ENCODE data around the gene SMC3. TPM values are rescaled to one million over a fixed set of nuclear protein-coding genes. Genes with fewer than 3 reads are reported as not detected.

Gene SMC3
- polyA plus RNA-seq, 1 of the 3 experiments (the other 2 are of a cell fraction): 10.1 TPM

DNA sequence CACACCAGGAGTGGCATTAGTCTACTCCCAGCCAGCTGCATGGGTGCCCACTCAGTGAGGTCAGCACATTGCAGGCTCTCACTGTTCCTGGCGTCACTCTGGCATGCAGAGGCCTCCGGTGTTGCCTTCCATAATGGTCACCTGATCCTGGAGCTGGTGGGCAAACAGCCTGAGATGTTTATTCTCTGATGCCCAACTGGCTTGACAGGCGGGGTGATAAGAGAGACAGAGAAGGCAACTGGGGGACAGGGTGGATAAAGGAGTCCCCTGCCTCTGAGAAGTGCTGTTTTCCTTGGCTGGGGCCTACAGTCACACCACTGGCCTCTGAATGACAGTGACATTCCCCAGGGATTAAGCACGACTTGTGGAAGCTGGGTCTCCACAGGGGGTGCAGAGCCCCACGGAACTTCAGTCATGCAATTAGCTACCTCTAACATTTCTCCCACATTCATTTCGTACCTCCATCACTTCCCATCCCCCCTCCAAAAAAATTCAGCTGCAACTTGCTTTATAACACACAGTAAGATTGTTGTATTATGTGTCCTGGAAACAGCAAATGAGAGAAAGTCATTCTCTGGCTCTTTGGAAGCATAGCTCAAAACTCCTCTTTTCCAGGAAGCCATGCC, 69.5 kb downstream of the SMC3 start:
- WGBS (ENCODE audit: low lambda C conversion rate): 41% methylated on average over 5 of the region's 6 CpGs
- TF ChIP-seq YY1 (IDR thresholded peaks at IDR 0.05; ENCODE audit: low read depth) (no peak), FOXM1 (IDR thresholded peaks at IDR 0.05; ENCODE audit: low read depth) (no peak), JUND (IDR thresholded peaks at IDR 0.05) (no peak), MXI1 (IDR thresholded peaks at IDR 0.05; ENCODE audit: low read depth, low read length) (no peak), GATA2 (CRISPR knock-in tag; IDR thresholded peaks at IDR 0.05) (peak; percentile 34; the same call in 1 of the 2 replicates), ELF1 (IDR thresholded peaks at IDR 0.05) (no peak), CHD2 (IDR thresholded peaks at IDR 0.05; ENCODE audit: low read length, partially characterized antibody) (no peak), EP300 (IDR thresholded peaks at IDR 0.05; ENCODE audit: borderline replicate concordance in 1 of 2, low read depth in 1 of 2, low read length in 1 of 2) (0 out of 4 replicates have a peak, but pooled peaks of 1 of the 2 experiments have one; percentile 10), FOXJ3 (CRISPR knock-in tag; IDR thresholded peaks at IDR 0.05) (no peak), RXRA (IDR thresholded peaks at IDR 0.05; ENCODE audit: borderline replicate concordance, low read depth) (no peak), GABPA (IDR thresholded peaks at IDR 0.05; ENCODE audit: low read depth) (no peak), SMC3 (IDR thresholded peaks at IDR 0.05; ENCODE audit: low read depth, low read length) (no peak)
- Histone ChIP-seq H3F3A (replicated peaks; ENCODE audit: insufficient read depth) (peaks cover 6% of the 10 kb centered on the region), H3K27me3 (ENCODE audit: insufficient read depth) (no peaks in the 10 kb centered on the region), H3K4me1 (ENCODE audit: control insufficient read depth in 1 of 2, insufficient read depth in 2 of 2, low read depth in 1 of 2, low read length in 1 of 2) (peaks cover 8 to 41% of the 10 kb centered on the region in 2 experiments; a peak in 3 of 4 replicates), H3K4me2 (no peak overlapping the region), H3K27ac (ENCODE audit: low read depth in 2 of 2, low read length in 1 of 2) (peak overlapping the region in 1 of 2 experiments; percentile 60; a peak in 2 of 4 replicates), H3K9ac (no peak overlapping the region), H3K9me3 (no peaks in the 10 kb centered on the region), H3K36me3 (replicated peaks in 1 of 2; ENCODE audit: control insufficient read depth in 1 of 2, insufficient read depth in 2 of 2, low read length in 1 of 2) (no peaks in the 10 kb centered on the region), H3K4me3 (ENCODE audit: low read depth in 2 of 2, low read length in 1 of 2) (no peak overlapping the region), H3K9me2 (no peaks in the 10 kb centered on the region), H4K20me1 (ENCODE audit: insufficient read depth) (no peaks in the 10 kb centered on the region), H3K79me2 (ENCODE audit: insufficient read depth) (no peaks in the 10 kb centered on the region; the same call in 1 of the 2 replicates), H2AFZ (ENCODE audit: low read depth) (no peak overlapping the region)
- ChIA-PET CTCF (interaction anchor here (0.6 to 3.2 kb wide), 5 partner anchors 21 to 36 kb away, joined by 3 to 15 read pairs (median 3); no protein-coding TSS in a partner anchor), POLR2A (interaction anchor here (1.2 kb wide), 1 partner anchor 282 kb away, joined by 3 read pairs; the partner anchor contains the start of genes BBIP1 and SHOC2)
- DNase-seq: peak; percentile 42

GRCh38 chr10:110637558-110638053, 70.1 kb downstream of the SMC3 start:
- Histone ChIP-seq H3K4me3 (ENCODE audit: low read depth in 2 of 2, low read length in 1 of 2) (no peak overlapping the region), H3F3A (replicated peaks; ENCODE audit: insufficient read depth) (peaks cover 9% of the 10 kb centered on the region), H2AFZ (ENCODE audit: low read depth) (no peak overlapping the region), H4K20me1 (ENCODE audit: insufficient read depth) (no peaks in the 10 kb centered on the region), H3K4me2 (no peak overlapping the region), H3K27ac (ENCODE audit: low read depth in 2 of 2, low read length in 1 of 2) (peak overlapping the region in 1 of 2 experiments; percentile 60; a peak in 2 of 4 replicates), H3K79me2 (ENCODE audit: insufficient read depth) (no peaks in the 10 kb centered on the region; the same call in 1 of the 2 replicates), H3K9ac (no peak overlapping the region), H3K9me2 (no peaks in the 10 kb centered on the region), H3K36me3 (replicated peaks in 1 of 2; ENCODE audit: control insufficient read depth in 1 of 2, insufficient read depth in 2 of 2, low read length in 1 of 2) (no peaks in the 10 kb centered on the region), H3K4me1 (ENCODE audit: control insufficient read depth in 1 of 2, insufficient read depth in 2 of 2, low read depth in 1 of 2, low read length in 1 of 2) (peaks cover 8 to 41% of the 10 kb centered on the region in 2 experiments; a peak in 3 of 4 replicates), H3K9me3 (no peaks in the 10 kb centered on the region), H3K27me3 (ENCODE audit: insufficient read depth) (no peaks in the 10 kb centered on the region)
- no peak for TF ChIP-seq GATA2 (CRISPR knock-in tag; IDR thresholded peaks at IDR 0.05)
- TF ChIP-seq RFX5 (IDR thresholded peaks at IDR 0.05; ENCODE audit: low read length): no peak
- TF ChIP-seq FOXJ3 (CRISPR knock-in tag; IDR thresholded peaks at IDR 0.05): no peak
- TF ChIP-seq EP300 (IDR thresholded peaks at IDR 0.05; ENCODE audit: borderline replicate concordance in 1 of 2, low read depth in 1 of 2, low read length in 1 of 2): no peak
- no peak for TF ChIP-seq CHD2 (IDR thresholded peaks at IDR 0.05; ENCODE audit: low read length, partially characterized antibody)
- TF ChIP-seq POLR2AphosphoS5 (IDR thresholded peaks at IDR 0.05; ENCODE audit: low read depth, low read length): no peak
- TF ChIP-seq TCF12 (IDR thresholded peaks at IDR 0.05): no peak
- TF ChIP-seq SIN3A (IDR thresholded peaks at IDR 0.05; ENCODE audit: borderline replicate concordance, low read depth, low read length): no peak
- ChIA-PET CTCF (interaction anchor here (0.6 to 3.2 kb wide), 6 partner anchors 22 to 36 kb away, joined by 3 to 15 read pairs (median 3); no protein-coding TSS in a partner anchor), POLR2A (interaction anchor here (1.2 kb wide), 1 partner anchor 282 kb away, joined by 3 read pairs; the partner anchor contains the start of genes BBIP1 and SHOC2)
- DNase-seq: peak; percentile 25
- WGBS (ENCODE audit: low lambda C conversion rate): 71% methylated on average over 10 of the region's 10 CpGs

Measured in SK-N-SH (cell line).